ENCODE data around the gene ACSM6.

DNA sequence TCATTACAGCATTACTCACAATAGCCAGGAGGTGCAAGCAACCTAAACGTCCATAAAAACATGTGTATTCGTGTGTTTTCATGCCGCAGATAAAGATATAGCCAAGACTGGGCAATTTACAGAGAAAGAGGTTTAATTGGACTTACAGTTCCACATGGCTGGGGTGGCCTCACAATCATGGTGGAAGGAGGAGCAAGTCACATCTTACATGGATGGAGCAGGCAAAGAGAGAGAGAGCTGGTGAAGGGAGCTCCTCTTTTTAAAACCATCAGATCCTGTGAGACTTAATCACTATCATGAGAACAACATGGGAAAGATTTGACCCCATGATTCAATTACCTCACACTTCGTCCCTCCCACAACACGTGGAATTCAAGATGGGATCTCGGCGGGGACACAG, 63.8 kb downstream of the ACSM6 start:
- no peak for TF ChIP-seq CTCF (optimal IDR thresholded peaks at IDR 0.05 in 1 of 3, IDR thresholded peaks at IDR 0.05 in 1 of 3, conservative IDR thresholded peaks at IDR 0.05 in 1 of 3; ENCODE audit: extremely low read depth in 1 of 3, insufficient read depth in 2 of 3, low read length in 3 of 3)
- no peak for TF ChIP-seq EZH2 (IDR thresholded peaks at IDR 0.05; ENCODE audit: low read length)
